SK-N-SH (cell line): ENCODE results near the gene CBFB. TPM values are rescaled to one million over a fixed set of nuclear protein-coding genes. Genes with fewer than 3 reads are reported as not detected.

Source experiments
- CTCF ChIA-PET: fragments of 300-600, 350-600 bp; formaldehyde crosslinking; extraction: SDS; loops from one replicate; lab custom pipeline; 2021; lab: Yijun Ruan, JAX
- POLR2A ChIA-PET: fragments of 350-600 bp; sonication (Branson Sonifier 250); formaldehyde crosslinking; extraction: SDS; loops from one replicate; lab custom pipeline; 2020; ENCODE audit warnings: antibody characterized with exemption, inconsistent platforms; lab: Yijun Ruan, JAX
- DNase-seq: peaks from one replicate; pipeline ENCODE4 v3.0.0; 2012
- H2AFZ ChIP-seq: fragments of 200-600 bp; sonication (generic); 2 replicates; pipeline ENCODE4 v1.8.1; 2016; ENCODE audit warnings: antibody characterized with exemption, mild to moderate bottlenecking, low read depth
- H3F3A ChIP-seq: fragments of 200-600 bp; sonication (generic); replicated peaks from 2 replicates; pipeline ENCODE3; 2016; ENCODE audit warnings: antibody characterized with exemption, mild to moderate bottlenecking; ENCODE audit not compliant: insufficient read depth
- H3K27ac ChIP-seq, 2 experiments: fragments of 200-500 bp in 1 of 2; fragments of 200-600 bp in 1 of 2; sonication (Bioruptor generic) in 1 of 2; sonication (generic), shearing (Covaris generic) in 1 of 2; 2 replicates each; pipeline versions ENCODE4 v1.5.1 to v1.6.1; 2014 to 2016; ENCODE audit warnings: low read depth in 2 of 2, inconsistent platforms in 1 of 2, low read length in 1 of 2, mild to moderate bottlenecking in 1 of 2, mixed read lengths in 1 of 2
- H3K27me3 ChIP-seq: fragments of 200-600 bp; sonication (generic), shearing (Covaris generic); 2 replicates; pipeline ENCODE4 v1.6.1; 2016; ENCODE audit warnings: mixed run types; ENCODE audit not compliant: insufficient read depth
- H3K36me3 ChIP-seq, 2 experiments: fragments of 200-500 bp in 1 of 2; fragments of 200-600 bp in 1 of 2; sonication (Bioruptor generic) in 1 of 2; sonication (generic) in 1 of 2; replicated peaks in 1 of 2; 2 replicates each; pipeline versions ENCODE3 to v1.5.1; 2014 to 2016; ENCODE audit warnings: low read length in 1 of 2, mild to moderate bottlenecking in 1 of 2; ENCODE audit not compliant: insufficient read depth in 2 of 2, control insufficient read depth in 1 of 2
- H3K4me1 ChIP-seq, 2 experiments: fragments of 200-500 bp in 1 of 2; fragments of 200-600 bp in 1 of 2; sonication (Bioruptor generic) in 1 of 2; sonication (generic), shearing (Covaris generic) in 1 of 2; 2 replicates each; pipeline versions ENCODE4 v1.5.1 to v1.6.1; 2014 to 2016; ENCODE audit warnings: low read depth in 1 of 2, low read length in 1 of 2, mixed run types in 1 of 2; ENCODE audit not compliant: insufficient read depth in 2 of 2, control insufficient read depth in 1 of 2
- H3K4me2 ChIP-seq: fragments of 200-600 bp; sonication (generic), shearing (Covaris generic); 2 replicates; pipeline ENCODE4 v1.6.1; 2017; ENCODE audit warnings: mixed run types
- H3K4me3 ChIP-seq, 2 experiments: fragments of 200-500 bp in 1 of 2; fragments of 200-600 bp in 1 of 2; sonication (Bioruptor generic) in 1 of 2; sonication (generic), shearing (Covaris generic) in 1 of 2; 2 replicates each; pipeline versions ENCODE4 v1.5.1 to v1.8.1; 2014 to 2016; ENCODE audit warnings: low read depth in 2 of 2, inconsistent platforms in 1 of 2, low read length in 1 of 2, mild to moderate bottlenecking in 1 of 2, mixed read lengths in 1 of 2, moderate library complexity in 1 of 2
- H3K79me2 ChIP-seq: fragments of 200-600 bp; sonication (generic); 2 replicates; pipeline ENCODE4 v1.8.1; 2017; ENCODE audit warnings: mild to moderate bottlenecking; ENCODE audit not compliant: insufficient read depth
- H3K9ac ChIP-seq: fragments of 200-600 bp; sonication (generic); 2 replicates; pipeline ENCODE4 v1.6.1; 2017; ENCODE audit warnings: mixed run types
- H3K9me2 ChIP-seq: fragments of 200-600 bp; sonication (generic); 2 replicates; pipeline ENCODE4 v1.6.1; 2017; ENCODE audit warnings: mixed run types
- H3K9me3 ChIP-seq: fragments of 200-600 bp; sonication (generic); 2 replicates; pipeline ENCODE4 v1.6.1; 2017; ENCODE audit warnings: mixed run types, mild to moderate bottlenecking, moderate library complexity
- H4K20me1 ChIP-seq: fragments of 200-600 bp; sonication (generic); 2 replicates; pipeline ENCODE4 v1.6.1; 2017; ENCODE audit warnings: mild to moderate bottlenecking, mixed run types; ENCODE audit not compliant: insufficient read depth
- ELF1 ChIP-seq: IDR thresholded peaks from 2 replicates; pipeline ENCODE4 v1.4.0; 2012
- FOSL2 ChIP-seq: IDR thresholded peaks from 2 replicates; pipeline ENCODE4 v1.4.0; 2012; ENCODE audit warnings: low read depth, mild to moderate bottlenecking, moderate library complexity, borderline replicate concordance
- JUND ChIP-seq: IDR thresholded peaks from 2 replicates; pipeline ENCODE4 v1.4.0; 2012
- POLR2AphosphoS5 ChIP-seq: IDR thresholded peaks from 2 replicates; pipeline ENCODE4 v1.6.1; 2012; ENCODE audit warnings: low read depth, low read length
- RCOR1 ChIP-seq: fragments of 150-350 bp; IDR thresholded peaks from 2 replicates; pipeline ENCODE4 v1.6.1; 2017; ENCODE audit warnings: antibody characterized with exemption, low read length
- SMC3 ChIP-seq: IDR thresholded peaks from 2 replicates; pipeline ENCODE4 v1.6.1; 2012; ENCODE audit warnings: low read depth, low read length, improper control_type of control experiment
- TCF12 ChIP-seq: IDR thresholded peaks from 2 replicates; pipeline ENCODE4 v1.4.0; 2012
- WGBS: methylation state at CpG from one replicate; pipeline ENCODE4 v1.1.6; 2017; ENCODE audit warnings: low lambda C conversion rate; 5-methylcytosine and 5-hydroxymethylcytosine counted together
- polyA plus RNA-seq, 3 experiments: library from polyadenylated mRNA; depleted of rRNA; stranded (reverse); fragments of >200 nt; gene quantifications; 2 replicates each; pipeline ENCODE4 v1.2.3, GENCODE V29; 2012
- TF ChIP-seq, protein P1 (sequence below): IDR thresholded peaks from 2 replicates; pipeline ENCODE4 v1.4.0; 2012; ENCODE audit warnings: low read depth, borderline replicate concordance
- TF ChIP-seq, protein P2 (sequence below): fragments of 150-350 bp; IDR thresholded peaks from 2 replicates; pipeline ENCODE4 v1.6.1; 2016; ENCODE audit warnings: mild to moderate bottlenecking, low read depth, low read length
- TF ChIP-seq, protein P3 (sequence below): IDR thresholded peaks from 2 replicates; pipeline ENCODE4; 2012
- TF ChIP-seq, protein P4 (sequence below): fragments of 200-600 bp; sonication (generic); IDR thresholded peaks from 2 replicates; pipeline ENCODE4 v1.6.1; 2017; ENCODE audit warnings: antibody characterized with exemption, mild to moderate bottlenecking, moderate library complexity

The CBFB gene
- polyA plus RNA-seq, 1 of the 3 experiments (the other 2 are of a cell fraction), result 40.1 TPM

DNA sequence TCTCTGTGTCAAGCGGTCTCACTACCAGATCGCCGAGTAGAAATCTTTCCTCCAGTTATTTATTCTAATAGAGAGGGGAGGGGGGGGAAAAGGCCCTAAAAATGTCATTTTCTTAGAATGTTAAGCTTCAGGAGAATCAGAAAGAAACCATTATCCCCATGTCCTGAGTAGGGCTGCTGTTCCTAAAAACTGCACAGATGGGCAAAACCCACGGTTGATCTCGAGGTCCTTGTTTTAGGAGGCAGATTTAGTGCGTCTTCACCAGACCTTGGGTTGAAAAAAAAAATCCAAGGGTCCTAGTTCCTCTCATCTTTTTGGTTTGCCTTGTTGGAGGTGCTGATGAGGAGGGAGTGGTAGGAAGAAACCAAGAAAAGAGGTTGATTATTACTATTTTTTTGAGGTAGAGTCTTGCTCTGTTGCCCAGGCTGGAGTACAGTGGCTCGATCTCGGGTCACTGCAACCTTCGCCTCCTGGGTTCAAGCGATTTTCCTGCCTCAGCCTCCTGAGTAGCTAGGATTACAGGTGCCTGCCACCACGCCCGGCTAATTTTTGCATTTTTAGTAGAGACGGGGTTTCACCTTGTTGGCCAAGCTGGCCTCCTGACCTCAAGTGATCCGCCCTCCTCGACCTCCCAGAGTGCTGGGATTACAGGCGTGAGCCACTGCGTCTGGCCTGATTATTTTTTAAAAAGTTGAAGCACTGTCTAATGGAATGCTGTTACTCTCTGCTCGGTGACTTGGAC is 1.4 kb downstream of the CBFB start:
- DNase-seq, result no peak

More for the DNA sequence above, 1.4 kb downstream of the CBFB start:
- H4K20me1 ChIP-seq, result peaks cover 50% of the 10 kb centered on the region
- WGBS, result 52% methylated on average over 18 of the region's 18 CpGs
- H3K4me3 ChIP-seq, result peak overlapping the region; percentile 78 to 81
- peak overlapping the region; percentile 94 for H3K9ac ChIP-seq
- H3F3A ChIP-seq, result peaks cover 6% of the 10 kb centered on the region
- H3K79me2 ChIP-seq, result peaks cover 70% of the 10 kb centered on the region
- POLR2A ChIA-PET, result interaction anchor here (0.7 to 1.4 kb wide), 4 partner anchors 13 to 71 kb away, joined by 3 to 5 read pairs (median 3); no protein-coding TSS in a partner anchor
- H3K4me2 ChIP-seq, result peak overlapping the region; percentile 82
- peaks cover 5 to 31% of the 10 kb centered on the region in 2 experiments for H3K36me3 ChIP-seq
- no peak for TF ChIP-seq RCOR1
- TF ChIP-seq SMC3, result no peak
- no peak for TF ChIP-seq POLR2AphosphoS5
- TF ChIP-seq, protein P1, sequence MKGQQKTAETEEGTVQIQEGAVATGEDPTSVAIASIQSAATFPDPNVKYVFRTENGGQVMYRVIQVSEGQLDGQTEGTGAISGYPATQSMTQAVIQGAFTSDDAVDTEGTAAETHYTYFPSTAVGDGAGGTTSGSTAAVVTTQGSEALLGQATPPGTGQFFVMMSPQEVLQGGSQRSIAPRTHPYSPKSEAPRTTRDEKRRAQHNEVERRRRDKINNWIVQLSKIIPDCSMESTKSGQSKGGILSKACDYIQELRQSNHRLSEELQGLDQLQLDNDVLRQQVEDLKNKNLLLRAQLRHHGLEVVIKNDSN, result no peak
- no peak for TF ChIP-seq JUND
- TF ChIP-seq, protein P2, sequence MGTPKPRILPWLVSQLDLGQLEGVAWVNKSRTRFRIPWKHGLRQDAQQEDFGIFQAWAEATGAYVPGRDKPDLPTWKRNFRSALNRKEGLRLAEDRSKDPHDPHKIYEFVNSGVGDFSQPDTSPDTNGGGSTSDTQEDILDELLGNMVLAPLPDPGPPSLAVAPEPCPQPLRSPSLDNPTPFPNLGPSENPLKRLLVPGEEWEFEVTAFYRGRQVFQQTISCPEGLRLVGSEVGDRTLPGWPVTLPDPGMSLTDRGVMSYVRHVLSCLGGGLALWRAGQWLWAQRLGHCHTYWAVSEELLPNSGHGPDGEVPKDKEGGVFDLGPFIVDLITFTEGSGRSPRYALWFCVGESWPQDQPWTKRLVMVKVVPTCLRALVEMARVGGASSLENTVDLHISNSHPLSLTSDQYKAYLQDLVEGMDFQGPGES, result no peak
- TF ChIP-seq TCF12, result no peak
- TF ChIP-seq ELF1, result no peak
- TF ChIP-seq, protein P3, sequence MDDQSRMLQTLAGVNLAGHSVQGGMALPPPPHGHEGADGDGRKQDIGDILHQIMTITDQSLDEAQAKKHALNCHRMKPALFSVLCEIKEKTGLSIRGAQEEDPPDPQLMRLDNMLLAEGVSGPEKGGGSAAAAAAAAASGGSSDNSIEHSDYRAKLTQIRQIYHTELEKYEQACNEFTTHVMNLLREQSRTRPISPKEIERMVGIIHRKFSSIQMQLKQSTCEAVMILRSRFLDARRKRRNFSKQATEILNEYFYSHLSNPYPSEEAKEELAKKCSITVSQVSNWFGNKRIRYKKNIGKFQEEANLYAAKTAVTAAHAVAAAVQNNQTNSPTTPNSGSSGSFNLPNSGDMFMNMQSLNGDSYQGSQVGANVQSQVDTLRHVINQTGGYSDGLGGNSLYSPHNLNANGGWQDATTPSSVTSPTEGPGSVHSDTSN, result no peak
- TF ChIP-seq FOSL2, result no peak
- TF ChIP-seq, protein P4, sequence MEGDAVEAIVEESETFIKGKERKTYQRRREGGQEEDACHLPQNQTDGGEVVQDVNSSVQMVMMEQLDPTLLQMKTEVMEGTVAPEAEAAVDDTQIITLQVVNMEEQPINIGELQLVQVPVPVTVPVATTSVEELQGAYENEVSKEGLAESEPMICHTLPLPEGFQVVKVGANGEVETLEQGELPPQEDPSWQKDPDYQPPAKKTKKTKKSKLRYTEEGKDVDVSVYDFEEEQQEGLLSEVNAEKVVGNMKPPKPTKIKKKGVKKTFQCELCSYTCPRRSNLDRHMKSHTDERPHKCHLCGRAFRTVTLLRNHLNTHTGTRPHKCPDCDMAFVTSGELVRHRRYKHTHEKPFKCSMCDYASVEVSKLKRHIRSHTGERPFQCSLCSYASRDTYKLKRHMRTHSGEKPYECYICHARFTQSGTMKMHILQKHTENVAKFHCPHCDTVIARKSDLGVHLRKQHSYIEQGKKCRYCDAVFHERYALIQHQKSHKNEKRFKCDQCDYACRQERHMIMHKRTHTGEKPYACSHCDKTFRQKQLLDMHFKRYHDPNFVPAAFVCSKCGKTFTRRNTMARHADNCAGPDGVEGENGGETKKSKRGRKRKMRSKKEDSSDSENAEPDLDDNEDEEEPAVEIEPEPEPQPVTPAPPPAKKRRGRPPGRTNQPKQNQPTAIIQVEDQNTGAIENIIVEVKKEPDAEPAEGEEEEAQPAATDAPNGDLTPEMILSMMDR, result no peak
- no peaks in the 10 kb centered on the region for H3K9me3 ChIP-seq
- CTCF ChIA-PET, result interaction anchor here (0.7 to 23.0 kb wide), 9 partner anchors 12 to 127 kb away, joined by 3 to 470 read pairs (median 5); partner anchors contain the start of genes B3GNT9, FBXL8 and TRADD
- H3K27ac ChIP-seq, result peak overlapping the region in 1 of 2 experiments; percentile 78; a peak in 2 of 4 replicates
- no peaks in the 10 kb centered on the region for H3K9me2 ChIP-seq
- H2AFZ ChIP-seq, result no peak overlapping the region
- H3K27me3 ChIP-seq, result no peaks in the 10 kb centered on the region
- peaks cover 12 to 33% of the 10 kb centered on the region in 2 experiments; a peak in 3 of 4 replicates for H3K4me1 ChIP-seq
